ENCODE results near the gene C15orf39. TPM values are rescaled to one million over a fixed set of nuclear protein-coding genes. Genes with fewer than 3 reads are reported as not detected.

C15orf39 gene
- total RNA-seq, 2 donors from 2014 or later, result 5.9 to 16.4 TPM

DNA sequence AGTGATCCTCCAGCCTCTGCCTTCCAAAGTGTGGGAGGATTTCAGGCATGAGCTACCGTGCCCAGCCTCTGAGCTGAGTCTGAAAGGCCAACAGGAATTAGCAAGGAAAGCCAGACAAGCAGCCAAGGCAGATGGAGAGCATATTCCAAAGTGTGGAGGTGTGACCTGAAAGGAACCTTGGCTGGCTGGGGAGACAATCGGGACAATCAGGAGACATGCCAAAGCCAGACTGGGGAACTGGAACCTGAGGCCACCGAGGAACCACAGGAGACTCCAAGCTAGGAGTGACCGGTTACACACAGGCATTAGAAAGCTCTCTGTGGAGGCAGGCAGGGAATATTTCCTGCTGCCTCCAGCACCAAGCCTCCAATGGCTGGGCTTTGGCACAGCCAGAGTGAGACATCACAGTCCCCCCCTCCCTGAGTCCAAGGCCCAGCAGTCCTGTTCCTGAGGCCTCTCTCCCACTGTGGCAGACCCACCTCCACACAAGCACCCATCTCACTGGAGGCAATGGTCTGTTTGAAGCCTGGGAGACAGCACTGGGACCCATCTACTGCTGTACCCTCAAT lies 4.5 kb upstream of the C15orf39 start:
- H3K9me3 ChIP-seq, result no peaks in the 10 kb centered on the region
- no peak for DNase-seq (ENCODE audit: low spot score)
- H3K27ac ChIP-seq, result peak overlapping the region in 1 of 2 donors; percentile 23
- TF ChIP-seq, protein P1, sequence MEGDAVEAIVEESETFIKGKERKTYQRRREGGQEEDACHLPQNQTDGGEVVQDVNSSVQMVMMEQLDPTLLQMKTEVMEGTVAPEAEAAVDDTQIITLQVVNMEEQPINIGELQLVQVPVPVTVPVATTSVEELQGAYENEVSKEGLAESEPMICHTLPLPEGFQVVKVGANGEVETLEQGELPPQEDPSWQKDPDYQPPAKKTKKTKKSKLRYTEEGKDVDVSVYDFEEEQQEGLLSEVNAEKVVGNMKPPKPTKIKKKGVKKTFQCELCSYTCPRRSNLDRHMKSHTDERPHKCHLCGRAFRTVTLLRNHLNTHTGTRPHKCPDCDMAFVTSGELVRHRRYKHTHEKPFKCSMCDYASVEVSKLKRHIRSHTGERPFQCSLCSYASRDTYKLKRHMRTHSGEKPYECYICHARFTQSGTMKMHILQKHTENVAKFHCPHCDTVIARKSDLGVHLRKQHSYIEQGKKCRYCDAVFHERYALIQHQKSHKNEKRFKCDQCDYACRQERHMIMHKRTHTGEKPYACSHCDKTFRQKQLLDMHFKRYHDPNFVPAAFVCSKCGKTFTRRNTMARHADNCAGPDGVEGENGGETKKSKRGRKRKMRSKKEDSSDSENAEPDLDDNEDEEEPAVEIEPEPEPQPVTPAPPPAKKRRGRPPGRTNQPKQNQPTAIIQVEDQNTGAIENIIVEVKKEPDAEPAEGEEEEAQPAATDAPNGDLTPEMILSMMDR (IDR thresholded peaks at IDR 0.05), result no peak
- no peaks in the 10 kb centered on the region for H3K27me3 ChIP-seq
- no peaks in the 10 kb centered on the region for H3K36me3 ChIP-seq
- H3K4me1 ChIP-seq, result peaks cover 0 to 42% of the 10 kb centered on the region in 2 donors
- no peak overlapping the region for H3K4me3 ChIP-seq

DNA sequence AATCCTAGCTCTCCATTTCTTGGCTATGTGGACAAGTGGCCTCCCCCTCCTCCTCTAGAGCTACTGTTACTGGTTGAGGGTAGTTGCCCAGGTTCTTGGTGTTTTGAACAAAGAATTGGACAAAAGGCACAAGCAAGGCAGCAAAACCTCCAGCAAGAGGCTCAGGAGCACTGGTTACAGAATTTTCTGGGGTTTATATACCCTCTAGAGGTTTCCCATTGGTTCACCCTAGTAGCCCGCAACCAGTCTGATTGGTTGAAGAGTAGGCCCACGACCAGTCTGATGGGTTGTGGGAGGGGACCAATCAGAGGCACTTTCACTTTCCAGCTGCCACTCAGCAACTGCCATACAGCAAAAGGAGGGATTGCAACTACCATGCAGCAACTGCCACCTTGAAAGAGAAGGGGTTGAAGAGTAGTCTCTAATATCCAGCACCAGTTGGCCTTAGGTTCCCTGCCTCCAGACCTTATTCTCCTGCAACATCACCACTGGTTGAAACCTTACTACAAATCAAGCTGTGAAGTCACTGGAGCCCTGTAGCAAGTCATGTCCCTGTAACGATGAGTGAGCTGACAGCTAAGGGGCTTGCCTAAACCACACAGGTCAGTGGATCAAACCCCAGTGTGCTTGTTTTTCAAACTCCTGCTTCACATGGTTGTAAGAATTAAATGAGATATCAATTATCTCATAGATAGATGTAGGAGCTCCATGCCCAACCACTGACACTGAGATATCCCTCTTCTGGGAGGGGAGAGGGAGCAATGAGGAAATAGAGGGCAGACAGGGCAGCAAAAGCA lies 2.9 kb upstream of the C15orf39 start:
- Histone ChIP-seq H3K9me3 (no peaks in the 10 kb centered on the region), H3K4me3 (no peak overlapping the region), H3K4me1 (peaks cover 0 to 52% of the 10 kb centered on the region in 2 donors), H3K27me3 (no peaks in the 10 kb centered on the region), H3K36me3 (no peaks in the 10 kb centered on the region), H3K27ac (no peak overlapping the region)
- TF ChIP-seq, protein P1 (IDR thresholded peaks at IDR 0.05), result no peak
- no peak for DNase-seq (ENCODE audit: low spot score)

DNA sequence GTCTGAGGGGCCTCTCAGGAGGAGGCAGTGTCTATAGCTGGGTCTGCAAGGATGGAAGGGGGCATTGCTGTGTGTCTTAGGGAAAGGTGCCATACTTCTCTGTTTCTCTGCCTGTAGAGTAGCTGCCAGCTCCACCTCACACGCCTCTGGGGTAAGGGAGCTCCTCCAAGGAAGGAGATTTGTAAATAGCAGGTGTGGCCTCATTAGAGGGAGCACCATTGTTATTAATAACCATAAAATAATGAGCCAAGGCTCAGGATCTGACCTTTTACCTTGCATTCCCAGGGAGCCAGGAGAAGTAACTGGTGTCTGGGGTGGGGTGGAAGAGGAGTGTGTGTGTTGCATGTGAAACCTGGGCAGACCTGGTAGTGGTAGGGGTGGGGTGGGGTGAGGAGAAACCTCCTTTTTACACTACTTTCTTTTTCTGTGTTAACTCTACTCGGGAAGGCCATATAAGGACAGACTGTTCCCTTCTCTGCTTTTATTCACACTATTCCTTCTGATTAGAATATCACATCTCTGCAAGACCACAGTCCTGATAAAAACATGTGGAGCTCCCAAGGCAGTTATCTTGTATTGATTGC lies 2.2 kb upstream of the C15orf39 start:
- no peaks in the 10 kb centered on the region for H3K36me3 ChIP-seq
- peaks cover 0 to 59% of the 10 kb centered on the region in 2 donors for H3K4me1 ChIP-seq
- no peak for DNase-seq (ENCODE audit: low spot score)
- H3K4me3 ChIP-seq, result no peak overlapping the region
- H3K9me3 ChIP-seq, result no peaks in the 10 kb centered on the region
- TF ChIP-seq, protein P1 (IDR thresholded peaks at IDR 0.05), result no peak
- H3K27ac ChIP-seq, result no peak overlapping the region
- no peaks in the 10 kb centered on the region for H3K27me3 ChIP-seq

DNA sequence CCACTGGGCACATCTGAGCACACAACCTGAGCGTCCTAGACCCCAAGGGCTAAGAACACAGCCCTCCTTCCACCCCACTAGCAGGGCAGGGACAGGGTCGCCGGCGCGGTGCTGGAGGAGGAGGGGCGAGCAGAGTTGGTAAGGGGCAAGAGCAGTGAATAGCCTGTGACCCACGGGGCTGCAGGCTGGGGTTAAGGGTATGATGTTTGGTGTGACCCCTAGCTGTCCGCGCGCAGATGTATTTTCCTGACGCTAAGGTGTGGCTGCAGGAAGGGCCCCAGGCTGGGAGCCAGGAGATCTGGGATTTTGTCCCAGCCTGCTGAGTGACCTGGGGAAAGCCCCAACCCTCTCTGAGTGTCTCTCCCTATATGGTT lies 1.3 kb upstream of the C15orf39 start:
- H3K27ac ChIP-seq, result peak overlapping the region; percentile 6 to 88

DNA sequence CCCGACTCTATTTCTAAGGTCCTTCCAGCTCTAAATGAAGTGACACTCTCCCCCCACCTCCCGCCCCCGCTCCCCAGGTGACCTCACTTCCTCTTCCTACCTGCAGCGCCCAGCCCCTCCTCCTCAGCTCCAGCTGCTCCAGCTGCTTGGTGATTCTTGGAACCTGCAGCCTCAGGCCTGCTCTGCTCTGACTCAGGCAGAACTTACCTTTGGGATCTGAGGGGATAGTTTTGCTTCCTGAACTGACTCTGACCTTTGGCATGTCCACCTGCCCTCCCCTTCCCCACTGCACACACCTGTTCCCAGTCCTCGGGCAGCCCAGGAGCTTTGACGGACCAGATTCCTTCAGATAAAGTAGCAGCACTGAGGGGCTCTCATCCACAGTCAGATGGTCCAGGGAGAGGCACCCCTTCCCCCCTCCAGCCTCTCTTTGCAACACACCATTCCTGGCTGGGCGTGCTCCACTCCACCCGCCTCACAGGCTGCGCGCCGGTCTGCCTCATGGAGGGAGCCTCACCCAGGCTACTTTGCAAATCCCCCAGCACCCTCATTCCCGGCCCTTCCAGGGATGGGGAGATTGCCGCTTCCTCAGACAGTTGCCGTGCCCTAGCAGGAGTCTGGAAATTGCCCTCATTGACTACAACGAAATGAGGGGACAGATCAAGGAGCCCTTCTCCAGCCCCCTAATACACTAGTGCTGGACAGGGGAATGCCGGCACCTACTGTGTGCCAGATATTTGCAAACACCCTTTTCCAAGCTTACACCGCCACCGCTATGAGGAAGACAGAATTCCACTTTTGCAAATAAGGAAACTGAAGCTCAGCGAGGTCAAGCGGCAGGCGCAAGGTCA lies 692 bp upstream of the C15orf39 start:
- peak; percentile 69 for DNase-seq (ENCODE audit: low spot score)
- H3K4me3 ChIP-seq, result peak overlapping the region; percentile 64 to 72
- no peaks in the 10 kb centered on the region for H3K9me3 ChIP-seq
- TF ChIP-seq, protein P1 (IDR thresholded peaks at IDR 0.05), result no peak
- H3K36me3 ChIP-seq, result peaks cover under 1% of the 10 kb centered on the region
- H3K27me3 ChIP-seq, result no peaks in the 10 kb centered on the region
- H3K4me1 ChIP-seq, result peaks cover 0 to 62% of the 10 kb centered on the region in 2 donors
- peak overlapping the region; percentile 88 to 94 for H3K27ac ChIP-seq

More for the DNA sequence above, 1.3 kb upstream of the C15orf39 start:
- Histone ChIP-seq H3K9me3 (no peaks in the 10 kb centered on the region), H3K4me1 (peaks cover 0 to 64% of the 10 kb centered on the region in 2 donors), H3K4me3 (no peak overlapping the region), H3K27me3 (no peaks in the 10 kb centered on the region), H3K36me3 (no peaks in the 10 kb centered on the region)
- DNase-seq (ENCODE audit: low spot score), result no peak
- TF ChIP-seq, protein P1 (IDR thresholded peaks at IDR 0.05), result no peak

Measured in right atrium auricular region (tissue), 2 donors.